ENCODE measurements around the gene ICE2. TPM values are rescaled to one million over a fixed set of nuclear protein-coding genes. Genes with fewer than 3 reads are reported as not detected.

Gene ICE2
- total and polyA plus RNA-seq, 5 donors from 2014 or later: 37.1 to 52.2 (median 48.3) TPM

DNA sequence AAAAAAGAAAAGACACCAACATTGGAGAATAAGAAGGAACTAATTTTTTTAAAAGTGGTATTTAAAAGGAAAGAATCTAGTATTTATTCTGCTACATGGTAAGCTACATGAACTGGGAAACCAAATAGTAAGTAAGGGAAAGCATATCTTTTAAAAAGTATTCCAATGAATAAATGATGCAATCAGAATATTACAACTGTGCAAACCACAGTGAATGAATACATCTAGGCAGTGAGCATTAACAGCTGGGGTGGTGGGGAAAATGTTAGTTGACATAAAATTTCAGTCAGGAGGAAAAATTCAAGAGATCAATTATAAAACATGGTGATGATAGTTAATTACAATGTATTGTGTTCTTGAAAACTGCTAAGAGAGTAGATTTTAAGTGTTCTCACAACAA, 16.9 kb downstream of the ICE2 start:
- ATAC-seq (ENCODE audit: low read depth in 2 of 2) (no peak), DNase-seq (no peak)
- Histone ChIP-seq H3K27me3 (ENCODE audit: control insufficient read depth, insufficient read depth, low read length) (no peaks in the 10 kb centered on the region), H3K4me3 (ENCODE audit: low read depth, low read length) (no peak overlapping the region), H3K9me3 (ENCODE audit: control insufficient read depth in 2 of 2, low read length in 2 of 2) (no peaks in the 10 kb centered on the region), H3K4me1 (ENCODE audit: control insufficient read depth, insufficient read depth, low read length, poor library complexity, severe bottlenecking) (no peaks in the 10 kb centered on the region), H3K36me3 (ENCODE audit: control insufficient read depth, insufficient read depth, low read length) (peaks cover 43% of the 10 kb centered on the region), H3K27ac (ENCODE audit: insufficient read depth, low read length, poor library complexity, severe bottlenecking) (no peak overlapping the region)
- no peaks in the 10 kb centered on the region for H3K27me3 Mint-ChIP-seq
- H3K9me3 Mint-ChIP-seq: no peaks in the 10 kb centered on the region
- H3K4me3 Mint-ChIP-seq: no peak overlapping the region
- peaks cover 0 to 11% (median 0%) of the 10 kb centered on the region in 4 donors for H3K4me1 Mint-ChIP-seq
- H3K36me3 Mint-ChIP-seq: peaks cover 12% of the 10 kb centered on the region
- H3K27ac Mint-ChIP-seq: peak overlapping the region in 1 of 3 donors; percentile 48

DNA sequence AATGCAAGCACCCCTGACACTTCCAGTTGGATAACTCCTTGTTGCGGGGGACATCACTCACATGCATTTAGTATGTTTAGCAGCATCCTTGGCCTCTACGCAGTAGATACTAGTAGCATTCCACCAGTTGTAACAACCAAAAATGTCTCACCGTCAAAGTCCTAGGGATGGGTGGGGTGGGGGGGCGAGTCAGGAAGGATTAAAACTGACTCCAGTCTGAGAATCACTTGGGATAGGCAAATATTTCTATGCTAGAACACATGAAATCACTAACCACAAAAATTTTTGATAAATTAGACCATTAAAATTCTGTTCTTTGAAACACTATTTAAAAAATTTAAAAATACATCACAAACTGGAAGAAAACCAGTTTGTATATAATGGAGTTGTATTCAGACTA, 18.0 kb downstream of the ICE2 start:
- DNase-seq (no peak), ATAC-seq (ENCODE audit: low read depth in 2 of 2) (no peak)
- Mint-ChIP-seq H3K27me3 (no peaks in the 10 kb centered on the region), H3K27ac (no peak overlapping the region), H3K9me3 (no peaks in the 10 kb centered on the region), H3K36me3 (peaks cover 10% of the 10 kb centered on the region), H3K4me1 (peaks cover 0 to 11% (median 0%) of the 10 kb centered on the region in 4 donors), H3K4me3 (no peak overlapping the region)
- Histone ChIP-seq H3K4me3 (ENCODE audit: low read depth, low read length) (no peak overlapping the region), H3K9me3 (ENCODE audit: control insufficient read depth in 2 of 2, low read length in 2 of 2) (no peaks in the 10 kb centered on the region), H3K36me3 (ENCODE audit: control insufficient read depth, insufficient read depth, low read length) (peaks cover 39% of the 10 kb centered on the region), H3K27me3 (ENCODE audit: control insufficient read depth, insufficient read depth, low read length) (no peaks in the 10 kb centered on the region), H3K27ac (ENCODE audit: insufficient read depth, low read length, poor library complexity, severe bottlenecking) (no peak overlapping the region), H3K4me1 (ENCODE audit: control insufficient read depth, insufficient read depth, low read length, poor library complexity, severe bottlenecking) (no peaks in the 10 kb centered on the region)

DNA sequence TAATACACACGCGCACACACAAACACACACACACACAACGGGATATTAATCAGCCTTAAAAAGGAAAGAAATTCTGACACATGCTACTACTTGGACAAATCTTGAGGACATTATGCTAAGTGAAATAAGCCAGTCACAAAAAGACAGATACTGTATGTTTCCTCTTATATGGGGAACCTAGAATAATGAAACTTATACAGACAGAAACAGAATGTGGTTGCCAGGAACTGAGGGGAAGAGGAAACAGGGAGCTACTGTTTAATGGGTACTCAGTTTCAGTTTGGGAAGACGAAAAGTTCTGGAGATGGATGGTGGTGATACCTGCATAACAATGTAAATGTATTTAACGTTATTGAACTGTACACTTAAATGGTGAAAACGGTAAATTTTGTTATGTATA, 20.2 kb downstream of the ICE2 start:
- H3K36me3 ChIP-seq (ENCODE audit: control insufficient read depth, insufficient read depth, low read length): peaks cover 43% of the 10 kb centered on the region
- no peak overlapping the region for H3K27ac ChIP-seq (ENCODE audit: insufficient read depth, low read length, poor library complexity, severe bottlenecking)
- DNase-seq: no peak
- Mint-ChIP-seq H3K9me3 (no peaks in the 10 kb centered on the region), H3K27me3 (no peaks in the 10 kb centered on the region), H3K4me3 (no peak overlapping the region), H3K36me3 (peaks cover 6% of the 10 kb centered on the region), H3K4me1 (peaks cover 2 to 8% (median 4%) of the 10 kb centered on the region in 4 donors), H3K27ac (no peak overlapping the region)
- H3K4me3 ChIP-seq (ENCODE audit: low read depth, low read length): no peak overlapping the region
- ATAC-seq (ENCODE audit: low read depth in 2 of 2): no peak
- no peaks in the 10 kb centered on the region for H3K4me1 ChIP-seq (ENCODE audit: control insufficient read depth, insufficient read depth, low read length, poor library complexity, severe bottlenecking)
- H3K27me3 ChIP-seq (ENCODE audit: control insufficient read depth, insufficient read depth, low read length): no peaks in the 10 kb centered on the region
- H3K9me3 ChIP-seq (ENCODE audit: control insufficient read depth in 2 of 2, low read length in 2 of 2): no peaks in the 10 kb centered on the region

- H3K4me3 Mint-ChIP-seq: no peak overlapping the region
- no peaks in the 10 kb centered on the region for H3K9me3 Mint-ChIP-seq
- H3K36me3 Mint-ChIP-seq: peaks cover 10% of the 10 kb centered on the region
- Histone ChIP-seq H3K9me3 (ENCODE audit: control insufficient read depth in 2 of 2, low read length in 2 of 2) (no peaks in the 10 kb centered on the region), H3K4me1 (ENCODE audit: control insufficient read depth, insufficient read depth, low read length, poor library complexity, severe bottlenecking) (no peaks in the 10 kb centered on the region), H3K4me3 (ENCODE audit: low read depth, low read length) (no peak overlapping the region), H3K36me3 (ENCODE audit: control insufficient read depth, insufficient read depth, low read length) (peaks cover 43% of the 10 kb centered on the region), H3K27ac (ENCODE audit: insufficient read depth, low read length, poor library complexity, severe bottlenecking) (no peak overlapping the region), H3K27me3 (ENCODE audit: control insufficient read depth, insufficient read depth, low read length) (no peaks in the 10 kb centered on the region)
- no peak for DNase-seq
- H3K27ac Mint-ChIP-seq: no peak overlapping the region
- no peak for ATAC-seq (ENCODE audit: low read depth in 2 of 2)
- H3K4me1 Mint-ChIP-seq: peaks cover 3 to 8% (median 7%) of the 10 kb centered on the region in 4 donors
- no peaks in the 10 kb centered on the region for H3K27me3 Mint-ChIP-seq
Observed at GRCh38 chr15:60457985-60458384, 21.0 kb downstream of the ICE2 start.

DNA sequence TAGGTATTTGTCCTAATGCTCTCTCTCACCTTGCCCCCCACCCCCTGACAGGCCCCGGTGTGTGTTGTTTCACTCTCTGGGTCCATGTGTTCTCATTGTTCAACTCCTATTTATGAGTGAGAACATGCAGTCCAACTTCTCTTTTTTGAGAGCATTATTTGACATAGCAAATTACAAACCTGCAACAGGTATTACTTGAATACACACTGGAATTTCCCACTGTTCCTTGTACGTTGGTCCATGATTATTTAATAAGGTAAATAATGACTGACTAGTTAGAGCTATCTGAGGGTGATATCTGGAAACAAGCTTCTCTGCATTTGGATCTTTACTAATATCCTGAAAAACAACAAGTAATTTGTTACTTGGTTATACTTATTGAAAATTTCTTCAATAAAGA, 24.1 kb downstream of the ICE2 start:
- peaks cover 17% of the 10 kb centered on the region for H3K36me3 Mint-ChIP-seq
- H3K27me3 Mint-ChIP-seq: no peaks in the 10 kb centered on the region

DNA sequence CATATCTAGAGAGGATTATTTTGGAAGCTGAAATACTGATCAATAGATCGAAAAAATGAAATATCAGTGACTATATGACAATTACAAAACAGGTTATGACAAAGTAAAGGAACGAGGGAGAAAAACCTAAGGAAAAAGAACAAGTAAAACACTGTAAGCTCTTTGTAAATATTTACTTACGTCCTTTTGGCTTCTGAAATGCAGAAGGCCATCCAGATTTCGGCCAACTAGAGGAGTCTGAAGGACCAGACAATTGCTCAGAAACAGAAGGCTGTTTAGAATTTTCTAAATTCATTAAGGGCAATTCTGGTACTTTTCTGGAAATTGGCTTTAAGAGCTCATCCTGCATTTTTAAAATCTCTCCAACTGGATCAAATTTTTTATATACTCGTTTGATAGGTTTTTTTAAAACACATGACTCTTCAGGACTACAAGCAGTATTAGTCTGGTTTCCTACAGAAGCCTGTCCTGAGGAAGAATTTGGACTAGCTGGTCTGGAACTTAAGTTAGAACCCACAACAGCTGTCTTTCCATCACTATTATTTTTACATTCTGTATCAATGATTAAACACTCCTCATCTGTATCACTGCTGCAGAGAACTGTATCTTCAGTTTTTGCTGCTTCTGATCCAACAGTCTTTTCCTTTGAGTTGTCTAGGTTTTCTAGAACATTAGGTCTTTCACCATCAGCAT, 30.1 kb downstream of the ICE2 start:
- H3K27ac Mint-ChIP-seq: no peak overlapping the region

More for the DNA sequence above, 24.1 kb downstream of the ICE2 start:
- ATAC-seq (ENCODE audit: low read depth in 2 of 2) (no peak), DNase-seq (no peak)
- no peak overlapping the region for H3K27ac ChIP-seq (ENCODE audit: insufficient read depth, low read length, poor library complexity, severe bottlenecking)
- H3K4me3 Mint-ChIP-seq: no peak overlapping the region
- no peak overlapping the region for H3K4me3 ChIP-seq (ENCODE audit: low read depth, low read length)
- peaks cover 3 to 8% (median 7%) of the 10 kb centered on the region in 4 donors for H3K4me1 Mint-ChIP-seq
- H3K4me1 ChIP-seq (ENCODE audit: control insufficient read depth, insufficient read depth, low read length, poor library complexity, severe bottlenecking): no peaks in the 10 kb centered on the region
- no peaks in the 10 kb centered on the region for H3K9me3 ChIP-seq (ENCODE audit: control insufficient read depth in 2 of 2, low read length in 2 of 2)
- H3K27me3 ChIP-seq (ENCODE audit: control insufficient read depth, insufficient read depth, low read length): no peaks in the 10 kb centered on the region
- H3K9me3 Mint-ChIP-seq: no peaks in the 10 kb centered on the region
- peaks cover 61% of the 10 kb centered on the region for H3K36me3 ChIP-seq (ENCODE audit: control insufficient read depth, insufficient read depth, low read length)
- H3K27ac Mint-ChIP-seq: peak overlapping the region in 1 of 3 donors; percentile 23

GRCh38 chr15:60444289-60444912, 34.5 kb downstream of the ICE2 start:
- peaks cover 6 to 12% (median 9%) of the 10 kb centered on the region in 4 donors for H3K4me1 Mint-ChIP-seq
- peaks cover 31% of the 10 kb centered on the region for H3K36me3 Mint-ChIP-seq
- Histone ChIP-seq H3K9me3 (ENCODE audit: control insufficient read depth in 2 of 2, low read length in 2 of 2) (no peaks in the 10 kb centered on the region), H3K27me3 (ENCODE audit: control insufficient read depth, insufficient read depth, low read length) (no peaks in the 10 kb centered on the region), H3K4me3 (ENCODE audit: low read depth, low read length) (no peak overlapping the region), H3K4me1 (ENCODE audit: control insufficient read depth, insufficient read depth, low read length, poor library complexity, severe bottlenecking) (no peaks in the 10 kb centered on the region), H3K36me3 (ENCODE audit: control insufficient read depth, insufficient read depth, low read length) (peaks cover 39% of the 10 kb centered on the region), H3K27ac (ENCODE audit: insufficient read depth, low read length, poor library complexity, severe bottlenecking) (no peak overlapping the region)
- H3K9me3 Mint-ChIP-seq: no peaks in the 10 kb centered on the region
- ATAC-seq (ENCODE audit: low read depth in 2 of 2) (no peak), DNase-seq (peak in 1 of 3 donors; percentile 6)
- H3K27ac Mint-ChIP-seq: no peak overlapping the region
- H3K27me3 Mint-ChIP-seq: no peaks in the 10 kb centered on the region
- H3K4me3 Mint-ChIP-seq: no peak overlapping the region

More for the DNA sequence above, 30.1 kb downstream of the ICE2 start:
- H3K27me3 ChIP-seq (ENCODE audit: control insufficient read depth, insufficient read depth, low read length): no peaks in the 10 kb centered on the region
- peaks cover 0 to 11% (median 3%) of the 10 kb centered on the region in 4 donors for H3K4me1 Mint-ChIP-seq
- no peak overlapping the region for H3K4me3 Mint-ChIP-seq
- H3K4me1 ChIP-seq (ENCODE audit: control insufficient read depth, insufficient read depth, low read length, poor library complexity, severe bottlenecking): no peaks in the 10 kb centered on the region
- DNase-seq: no peak
- no peak overlapping the region for H3K4me3 ChIP-seq (ENCODE audit: low read depth, low read length)
- no peak for ATAC-seq (ENCODE audit: low read depth in 2 of 2)
- H3K36me3 Mint-ChIP-seq: peaks cover 32% of the 10 kb centered on the region
- no peaks in the 10 kb centered on the region for H3K27me3 Mint-ChIP-seq
- no peaks in the 10 kb centered on the region for H3K9me3 Mint-ChIP-seq
- peak overlapping the region; percentile 5 for H3K27ac ChIP-seq (ENCODE audit: insufficient read depth, low read length, poor library complexity, severe bottlenecking)
- H3K36me3 ChIP-seq (ENCODE audit: control insufficient read depth, insufficient read depth, low read length): peaks cover 60% of the 10 kb centered on the region
- no peaks in the 10 kb centered on the region for H3K9me3 ChIP-seq (ENCODE audit: control insufficient read depth in 2 of 2, low read length in 2 of 2)

DNA sequence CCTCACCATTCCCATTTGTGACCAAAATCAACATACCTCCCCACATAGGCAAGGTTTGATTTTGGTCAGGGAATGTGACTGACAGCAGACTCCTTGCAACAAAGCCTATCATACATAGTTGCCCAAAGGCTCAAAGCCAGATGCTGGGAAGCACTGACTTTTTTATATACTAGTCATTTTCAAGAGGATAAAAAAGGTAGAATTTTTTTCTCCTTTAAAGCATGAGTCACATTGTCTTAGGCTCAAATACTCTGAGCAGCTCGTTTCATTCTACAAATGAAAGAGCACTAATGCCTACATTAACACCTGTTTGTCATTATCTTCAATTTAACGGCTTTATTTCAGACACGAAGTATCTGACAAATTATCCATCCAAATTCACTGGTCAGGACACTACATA, 36.2 kb downstream of the ICE2 start:
- Histone ChIP-seq H3K4me1 (ENCODE audit: control insufficient read depth, insufficient read depth, low read length, poor library complexity, severe bottlenecking) (no peaks in the 10 kb centered on the region), H3K27me3 (ENCODE audit: control insufficient read depth, insufficient read depth, low read length) (no peaks in the 10 kb centered on the region), H3K4me3 (ENCODE audit: low read depth, low read length) (no peak overlapping the region), H3K27ac (ENCODE audit: insufficient read depth, low read length, poor library complexity, severe bottlenecking) (no peak overlapping the region), H3K36me3 (ENCODE audit: control insufficient read depth, insufficient read depth, low read length) (peaks cover 25% of the 10 kb centered on the region), H3K9me3 (ENCODE audit: control insufficient read depth in 2 of 2, low read length in 2 of 2) (no peaks in the 10 kb centered on the region)
- no peak for DNase-seq
- no peaks in the 10 kb centered on the region for H3K9me3 Mint-ChIP-seq
- no peak overlapping the region for H3K27ac Mint-ChIP-seq
- peaks cover 26% of the 10 kb centered on the region for H3K36me3 Mint-ChIP-seq
- H3K4me3 Mint-ChIP-seq: no peak overlapping the region
- H3K4me1 Mint-ChIP-seq: peaks cover 6 to 13% (median 9%) of the 10 kb centered on the region in 4 donors
- ATAC-seq (ENCODE audit: low read depth in 2 of 2): no peak
- H3K27me3 Mint-ChIP-seq: no peaks in the 10 kb centered on the region
